Right forelimb (tissue), 1 donor: Measurements from ENCODE around the gene G3BP1.
"Not testable (repeated sequence)": the region's sequence is repeated elsewhere in the genome, so short reads cannot be mapped to it uniquely, and the experiment has no call there.

Source experiments
- DNase-seq: peaks from one replicate; pipeline ENCODE4 v3.0.0-alpha.2; 2018

The G3BP1 gene

GRCh38 chr5:151771259-151772028 lies at the start of gene G3BP1:
Gene G3BP1, plus strand, starts transcription at chr5:151771954. Its CDS starts 14,667 bp downstream, at chr5:151786621.
- peak; percentile 98 for DNase-seq

GRCh38 chr5:151722546-151722945 lies 49.2 kb upstream of the G3BP1 start:
- DNase-seq, result no peak

- no peak for DNase-seq
These were observed 47.4 kb upstream of the G3BP1 start for GRCh38 chr5:151724360-151724759.

- DNase-seq, result not testable (repeated sequence)
These were observed 42.2 kb upstream of the G3BP1 start for GRCh38 chr5:151729597-151729996.

- no peak for DNase-seq
These were observed 41.4 kb upstream of the G3BP1 start for GRCh38 chr5:151730381-151730780.

GRCh38 chr5:151733358-151734063 lies 38.2 kb upstream of the G3BP1 start:
- DNase-seq, result no peak

GRCh38 chr5:151734064-151734408 lies 37.7 kb upstream of the G3BP1 start:
- DNase-seq, result no peak

- DNase-seq, result no peak
These were observed 36.1 kb upstream of the G3BP1 start for GRCh38 chr5:151735646-151736045.

GRCh38 chr5:151737431-151737830 lies 34.3 kb upstream of the G3BP1 start:
- DNase-seq, result no peak

GRCh38 chr5:151738125-151738848 lies 33.5 kb upstream of the G3BP1 start:
- no peak for DNase-seq

GRCh38 chr5:151739395-151739794 lies 32.4 kb upstream of the G3BP1 start:
- DNase-seq, result no peak

GRCh38 chr5:151739939-151740335 lies 31.8 kb upstream of the G3BP1 start:
- no peak for DNase-seq

- peak; percentile 88 for DNase-seq
These were observed 31.3 kb upstream of the G3BP1 start for GRCh38 chr5:151740336-151740942.

GRCh38 chr5:151740958-151741373 lies 30.8 kb upstream of the G3BP1 start:
- DNase-seq, result no peak

GRCh38 chr5:151741678-151742423 lies 29.9 kb upstream of the G3BP1 start:
- DNase-seq, result no peak

- DNase-seq, result peak; percentile 77
These were observed 28.9 kb upstream of the G3BP1 start for GRCh38 chr5:151742870-151743294.

- no peak for DNase-seq
These were observed 28.2 kb upstream of the G3BP1 start for GRCh38 chr5:151743530-151743929.

GRCh38 chr5:151745071-151745705 lies 26.6 kb upstream of the G3BP1 start:
- no peak for DNase-seq

- DNase-seq, result no peak
These were observed 21.6 kb upstream of the G3BP1 start for GRCh38 chr5:151750121-151750520.

- DNase-seq, result no peak
These were observed 20.7 kb upstream of the G3BP1 start for GRCh38 chr5:151751091-151751490.

GRCh38 chr5:151751593-151751992 lies 20.2 kb upstream of the G3BP1 start:
- DNase-seq, result no peak

GRCh38 chr5:151755383-151755782 lies 16.4 kb upstream of the G3BP1 start:
- DNase-seq, result no peak
